ENCODE measurements around the gene TNS1.

- TF ChIP-seq ESRRA (CRISPR knock-in tag; IDR thresholded peaks at IDR 0.05; ENCODE audit: borderline replicate concordance) (no peak), CREM (CRISPR knock-in tag; IDR thresholded peaks at IDR 0.05) (no peak), CTCF (IDR thresholded peaks at IDR 0.05) (no peak), SP1 (CRISPR knock-in tag; conservative IDR thresholded peaks at IDR 0.05) (no peak), ZNF121 (CRISPR knock-in tag; IDR thresholded peaks at IDR 0.05) (no peak), JAZF1 (CRISPR knock-in tag; IDR thresholded peaks at IDR 0.05) (no peak), NFYB (CRISPR knock-in tag; conservative IDR thresholded peaks at IDR 0.05; ENCODE audit: low read depth) (no peak), FOXP1 (CRISPR knock-in tag; IDR thresholded peaks at IDR 0.05; ENCODE audit: borderline replicate concordance) (no peak), ZNF512 (CRISPR knock-in tag; IDR thresholded peaks at IDR 0.05; ENCODE audit: borderline replicate concordance) (no peak)
Measured at GRCh38 chr2:218001629-218002028, 1.2 kb downstream of the TNS1 start.

Data from WTC11 (cell line).